CD14-positive monocyte (primary cell): Measurements from ENCODE around the gene TERT. TPM values are rescaled to one million over a fixed set of nuclear protein-coding genes. Genes with fewer than 3 reads are reported as not detected.

ENCODE experiments used
- DNase-seq, 3 donors: peaks; one replicate each; pipeline ENCODE4 v3.0.0-alpha.2; 2011 to 2022
- H2AFZ ChIP-seq: 2 replicates; pipeline ENCODE4 v1.6.0; 2012; ENCODE audit warnings: mild to moderate bottlenecking, low read depth, low read length, inconsistent platforms; ENCODE audit not compliant: insufficient read depth, poor library complexity, severe bottlenecking
- H3K27ac ChIP-seq, 2 donors: 1 replicate in 1 of 2; 2 replicates in 1 of 2; pipeline ENCODE4 v1.5.1; 2012 to 2013; ENCODE audit warnings: low read length in 2 of 2, control low read depth in 1 of 2, inconsistent platforms in 1 of 2, low read depth in 1 of 2, mild to moderate bottlenecking in 1 of 2
- H3K27me3 ChIP-seq, 2 donors: one replicate each; pipeline versions ENCODE4 v1.6.0 to v1.6.1; 2011 to 2013; ENCODE audit warnings: low read length in 2 of 2; ENCODE audit not compliant: control insufficient read depth in 2 of 2, insufficient read depth in 2 of 2
- H3K36me3 ChIP-seq, 2 donors: replicated peaks in 1 of 2; 1 replicate in 1 of 2; 2 replicates in 1 of 2; pipeline versions ENCODE4 v1.5.1 to v1.6.1; 2012 to 2013; ENCODE audit warnings: low read length in 2 of 2, control low read depth in 1 of 2, inconsistent platforms in 1 of 2, mild to moderate bottlenecking in 1 of 2; ENCODE audit not compliant: insufficient read depth in 2 of 2, control insufficient read depth in 1 of 2
- H3K4me1 ChIP-seq, 2 donors: 1 replicate in 1 of 2; 2 replicates in 1 of 2; pipeline versions ENCODE4 v1.5.1 to v1.6.1; 2012 to 2013; ENCODE audit warnings: low read length in 2 of 2, control low read depth in 1 of 2, inconsistent platforms in 1 of 2, mild to moderate bottlenecking in 1 of 2, moderate library complexity in 1 of 2; ENCODE audit not compliant: insufficient read depth in 2 of 2, control insufficient read depth in 1 of 2
- H3K4me2 ChIP-seq: replicated peaks from 2 replicates; pipeline ENCODE3; 2012; ENCODE audit warnings: low read length, moderate library complexity, mild to moderate bottlenecking; ENCODE audit not compliant: poor library complexity, severe bottlenecking; ENCODE audit errors: extremely low read depth
- H3K4me3 ChIP-seq, 3 experiments: fragments of 200-600 bp in 1 of 3; sonication (generic) in 1 of 3; replicated peaks in 1 of 3; 1 replicate in 2 of 3; 2 replicates in 1 of 3; pipeline ENCODE4 v1.5.1; 2011 to 2013; ENCODE audit warnings: low read length in 3 of 3, mild to moderate bottlenecking in 3 of 3, control low read depth in 2 of 3, low read depth in 2 of 3, inconsistent platforms in 1 of 3, moderate library complexity in 1 of 3
- H3K79me2 ChIP-seq: 2 replicates; pipeline ENCODE4 v1.6.0; 2012; ENCODE audit warnings: mild to moderate bottlenecking, control low read depth, inconsistent platforms, low read length, moderate library complexity; ENCODE audit not compliant: insufficient read depth
- H3K9ac ChIP-seq: 2 replicates; pipeline ENCODE4 v1.6.0; 2017; ENCODE audit warnings: low read length, mild to moderate bottlenecking; ENCODE audit not compliant: insufficient read depth, poor library complexity, severe bottlenecking
- H3K9me3 ChIP-seq, 2 donors: replicated peaks in 1 of 2; 1 replicate in 1 of 2; 2 replicates in 1 of 2; pipeline versions ENCODE4 v1.5.1 to v1.6.1; 2012 to 2013; ENCODE audit warnings: low read length in 2 of 2, control low read depth in 1 of 2; ENCODE audit not compliant: control insufficient read depth in 1 of 2, insufficient read depth in 1 of 2
- H4K20me1 ChIP-seq: 2 replicates; pipeline ENCODE4 v1.6.0; 2012; ENCODE audit warnings: mild to moderate bottlenecking, low read length, control low read depth, moderate library complexity; ENCODE audit not compliant: insufficient read depth
- H3K27ac Mint-ChIP-seq, 7 donors: one replicate each; pipeline ENCODE4 v1.8.0; 2020; ENCODE audit warnings: mild to moderate bottlenecking in 7 of 7, mixed read lengths in 7 of 7, moderate library complexity in 6 of 7, inconsistent platforms in 2 of 7
- H3K27me3 Mint-ChIP-seq, 3 donors: one replicate each; pipeline ENCODE4 v1.8.0; 2021 to 2022; ENCODE audit warnings: low read depth in 3 of 3, mild to moderate bottlenecking in 3 of 3, mixed read lengths in 3 of 3, moderate library complexity in 3 of 3, inconsistent platforms in 1 of 3
- H3K36me3 Mint-ChIP-seq, 2 donors: one replicate each; pipeline ENCODE4 v1.8.0; 2020; ENCODE audit warnings: mixed read lengths in 2 of 2, inconsistent platforms in 1 of 2, mild to moderate bottlenecking in 1 of 2
- H3K4me1 Mint-ChIP-seq: one replicate; pipeline ENCODE4 v1.8.0; 2020; ENCODE audit warnings: mild to moderate bottlenecking, mixed read lengths
- H3K4me3 Mint-ChIP-seq, 2 donors: one replicate each; pipeline ENCODE4 v1.8.0; 2020; ENCODE audit warnings: mild to moderate bottlenecking in 2 of 2, mixed read lengths in 2 of 2, moderate library complexity in 1 of 2
- H3K9me3 Mint-ChIP-seq, 7 donors: one replicate each; pipeline ENCODE4 v1.8.0; 2020 to 2022; ENCODE audit warnings: mixed read lengths in 7 of 7, mild to moderate bottlenecking in 6 of 7, moderate library complexity in 6 of 7, inconsistent platforms in 2 of 7
- whole genome bisulfite sequencing: methylation state at CpG from one replicate; pipeline ENCODE4 v1.1.5; 2013; ENCODE audit warnings: missing lambda C conversion rate; ENCODE audit not compliant: insufficient coverage; 5-methylcytosine and 5-hydroxymethylcytosine counted together
- intact Hi-C, 2 donors: fragments of 100-400 bp; cut with micrococcal nuclease; formaldehyde crosslinking; loops; one replicate each; pipeline versions ENCODE4 v1.15.0 to v1.15.1; 2023
- polyA plus RNA-seq, 3 donors: library from polyadenylated mRNA; depleted of rRNA in 1 of 3; unstranded in 2 of 3; stranded (reverse) in 1 of 3; fragments of 300-500 nt in 2 of 3; fragments of >200 nt in 1 of 3; fragmentation: Illumina TruSeq in 2 of 3; gene quantifications; 1 replicate in 2 of 3; 2 replicates in 1 of 3; pipeline ENCODE4 v1.2.3, GENCODE V29; 2012 to 2021
- TF ChIP-seq, protein P1 (sequence below): fragments of 200-600 bp; IDR thresholded peaks from one replicate; pipeline ENCODE4 v1.8.0; 2022; ENCODE audit warnings: antibody characterized with exemption, mild to moderate bottlenecking

TERT gene
- polyA plus RNA-seq, 3 donors: not detected

DNA sequence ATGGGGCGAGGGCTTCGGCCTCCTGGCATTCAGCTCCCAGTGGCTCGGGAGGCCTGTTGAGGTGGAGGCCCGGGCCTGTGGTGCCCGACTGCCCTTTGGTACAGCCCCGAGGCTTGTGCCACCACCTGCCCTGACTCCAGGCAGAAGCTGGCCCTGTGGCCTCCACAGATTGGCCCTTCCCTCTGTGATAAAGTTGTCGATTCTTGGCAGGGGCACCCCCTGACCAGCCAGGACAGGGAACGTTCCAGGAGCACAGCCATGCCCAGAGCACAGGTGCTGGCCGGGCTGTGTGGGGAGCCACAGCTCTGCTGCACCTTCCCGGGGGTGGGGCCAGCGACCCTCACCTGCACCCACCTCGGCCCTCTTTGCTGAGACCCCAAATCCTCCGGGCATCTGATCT is 37.0 kb downstream of the TERT start:
- DNase-seq: no peak
- TF ChIP-seq, protein P1, sequence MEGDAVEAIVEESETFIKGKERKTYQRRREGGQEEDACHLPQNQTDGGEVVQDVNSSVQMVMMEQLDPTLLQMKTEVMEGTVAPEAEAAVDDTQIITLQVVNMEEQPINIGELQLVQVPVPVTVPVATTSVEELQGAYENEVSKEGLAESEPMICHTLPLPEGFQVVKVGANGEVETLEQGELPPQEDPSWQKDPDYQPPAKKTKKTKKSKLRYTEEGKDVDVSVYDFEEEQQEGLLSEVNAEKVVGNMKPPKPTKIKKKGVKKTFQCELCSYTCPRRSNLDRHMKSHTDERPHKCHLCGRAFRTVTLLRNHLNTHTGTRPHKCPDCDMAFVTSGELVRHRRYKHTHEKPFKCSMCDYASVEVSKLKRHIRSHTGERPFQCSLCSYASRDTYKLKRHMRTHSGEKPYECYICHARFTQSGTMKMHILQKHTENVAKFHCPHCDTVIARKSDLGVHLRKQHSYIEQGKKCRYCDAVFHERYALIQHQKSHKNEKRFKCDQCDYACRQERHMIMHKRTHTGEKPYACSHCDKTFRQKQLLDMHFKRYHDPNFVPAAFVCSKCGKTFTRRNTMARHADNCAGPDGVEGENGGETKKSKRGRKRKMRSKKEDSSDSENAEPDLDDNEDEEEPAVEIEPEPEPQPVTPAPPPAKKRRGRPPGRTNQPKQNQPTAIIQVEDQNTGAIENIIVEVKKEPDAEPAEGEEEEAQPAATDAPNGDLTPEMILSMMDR: no peak
- 89% methylated on average over 13 of the region's 13 CpGs for WGBS
- H3K9me3 Mint-ChIP-seq: peaks cover 9 to 20% (median 12%) of the 10 kb centered on the region in 7 donors
- no peaks in the 10 kb centered on the region for H3K36me3 ChIP-seq
- H3K4me2 ChIP-seq: no peak overlapping the region
- H3K9me3 ChIP-seq: peaks cover 8 to 15% of the 10 kb centered on the region in 2 donors
- peaks cover 0 to 4% (median 3%) of the 10 kb centered on the region in 3 donors for H3K27me3 Mint-ChIP-seq
- H2AFZ ChIP-seq: no peak overlapping the region
- H3K9ac ChIP-seq: no peak overlapping the region
- no peaks in the 10 kb centered on the region for H3K4me1 ChIP-seq
- H4K20me1 ChIP-seq: no peaks in the 10 kb centered on the region
- peak overlapping the region in 1 of 7 donors; percentile 27 for H3K27ac Mint-ChIP-seq
- intact Hi-C loops: no loop called here
- no peak overlapping the region for H3K4me3 Mint-ChIP-seq
- H3K36me3 Mint-ChIP-seq: no peaks in the 10 kb centered on the region
- H3K79me2 ChIP-seq: no peaks in the 10 kb centered on the region
- H3K27me3 ChIP-seq: no peaks in the 10 kb centered on the region
- H3K4me1 Mint-ChIP-seq: no peaks in the 10 kb centered on the region
- H3K4me3 ChIP-seq: no peak overlapping the region
- H3K27ac ChIP-seq: no peak overlapping the region

- DNase-seq: no peak
- Mint-ChIP-seq H3K4me1 (no peaks in the 10 kb centered on the region), H3K36me3 (no peaks in the 10 kb centered on the region), H3K27me3 (peaks cover 0 to 4% (median 4%) of the 10 kb centered on the region in 3 donors), H3K27ac (peak overlapping the region in 1 of 7 donors; percentile 27), H3K9me3 (peaks cover 5 to 15% (median 7%) of the 10 kb centered on the region in 7 donors), H3K4me3 (no peak overlapping the region)
- H3K36me3 ChIP-seq: no peaks in the 10 kb centered on the region
- H2AFZ ChIP-seq: no peak overlapping the region
- TF ChIP-seq, protein P1: no peak
- H3K4me3 ChIP-seq: no peak overlapping the region
- H3K27ac ChIP-seq: no peak overlapping the region
- no peak overlapping the region for H3K4me2 ChIP-seq
- H3K9me3 ChIP-seq: peaks cover 3 to 10% of the 10 kb centered on the region in 2 donors
- no peak overlapping the region for H3K9ac ChIP-seq
- no peaks in the 10 kb centered on the region for H3K4me1 ChIP-seq
- H4K20me1 ChIP-seq: no peaks in the 10 kb centered on the region
- H3K27me3 ChIP-seq: no peaks in the 10 kb centered on the region
- no peaks in the 10 kb centered on the region for H3K79me2 ChIP-seq
- intact Hi-C loops: no loop called here
- WGBS: 94% methylated on average over 16 of the region's 17 CpGs
These were observed 37.5 kb downstream of the TERT start for GRCh38 chr5:1257363-1257762.
